OCI-LY1 (cell line): ENCODE measurements around the gene SRCIN1.

ENCODE experiments used
- CTCF ChIP-seq: fragments of 200-600 bp; sonication (generic), shearing (Covaris generic); IDR thresholded peaks from 2 replicates; pipeline ENCODE4 v1.5.1; 2017; ENCODE audit warnings: mild to moderate bottlenecking, antibody characterized with exemption, low read length, moderate library complexity, mixed read lengths
- EZH2 ChIP-seq: fragments of 200-600 bp; sonication (generic), shearing (Covaris generic); IDR thresholded peaks from 2 replicates; pipeline ENCODE4 v1.8.0; 2017; ENCODE audit warnings: borderline replicate concordance, mixed run types, mild to moderate bottlenecking, antibody characterized with exemption, low read length, moderate library complexity, mixed read lengths

- TF ChIP-seq EZH2 (no peak), CTCF (no peak)
Observed at GRCh38 chr17:38585918-38586529, 19.7 kb downstream of the SRCIN1 start.
